NCI-H1105 treated with DMSO at 0.1 percent for 48 hours (cell line): Measurements from ENCODE around the gene NINJ1.
"Not testable (repeated sequence)": the region's sequence is repeated elsewhere in the genome, so short reads cannot be mapped to it uniquely, and the experiment has no call there.

Source experiments
- DNase-seq: peaks from one replicate; lab custom pipeline; 2025; lab: John Stamatoyannopoulos, UW

Gene NINJ1

GRCh38 chr9:93159601-93160471 is 25.8 kb upstream of the NINJ1 start:
- DNase-seq: peak; percentile 63

- no peak for DNase-seq
Observed at GRCh38 chr9:93156475-93157008, 22.5 kb upstream of the NINJ1 start.

- no peak for DNase-seq
Observed at GRCh38 chr9:93155716-93156474, 21.8 kb upstream of the NINJ1 start.

- DNase-seq: peak; percentile 20
Observed at GRCh38 chr9:93154293-93154903, 20.3 kb upstream of the NINJ1 start.

GRCh38 chr9:93151097-93151784 is 17.2 kb upstream of the NINJ1 start:
- DNase-seq: no peak

GRCh38 chr9:93149361-93149760 is 15.3 kb upstream of the NINJ1 start:
- no peak for DNase-seq

GRCh38 chr9:93148721-93149120 is 14.7 kb upstream of the NINJ1 start:
- DNase-seq: no peak

- no peak for DNase-seq
Observed at GRCh38 chr9:93147632-93148031, 13.6 kb upstream of the NINJ1 start.

GRCh38 chr9:93146696-93147095 is 12.6 kb upstream of the NINJ1 start:
- not testable (repeated sequence) for DNase-seq

- DNase-seq: no peak
Observed at GRCh38 chr9:93143830-93144530, 9.9 kb upstream of the NINJ1 start.

GRCh38 chr9:93141771-93142483 is 7.9 kb upstream of the NINJ1 start:
- no peak for DNase-seq

GRCh38 chr9:93139365-93140182 is 5.5 kb upstream of the NINJ1 start:
- no peak for DNase-seq

GRCh38 chr9:93138171-93138764 is 4.2 kb upstream of the NINJ1 start:
- DNase-seq: no peak

- DNase-seq: no peak
Observed at GRCh38 chr9:93137362-93137761, 3.3 kb upstream of the NINJ1 start.

- DNase-seq: peak; percentile 3
Observed at GRCh38 chr9:93136011-93136440, 2.0 kb upstream of the NINJ1 start.

- DNase-seq: no peak
Observed at GRCh38 chr9:93134740-93135444, 841 bp upstream of the NINJ1 start.

GRCh38 chr9:93133681-93134014 is 403 bp downstream of the NINJ1 start:
- DNase-seq: peak; percentile 41

- no peak for DNase-seq
Observed at GRCh38 chr9:93132946-93133680, 938 bp downstream of the NINJ1 start.
